A549 (cell line): ENCODE data around the gene EFNA3.

ENCODE experiments used
- EP300 ChIP-seq, 2 experiments: fragments of >200 bp; sonication (Bioruptor Twin); formaldehyde crosslinking; IDR thresholded peaks; 2 replicates in 1 of 2; 3 replicates in 1 of 2; pipeline ENCODE4 v1.6.1; 2016 to 2017
- FOSL2 ChIP-seq, 2 experiments: fragments of 450-650 bp in 1 of 2; fragments of >200 bp in 1 of 2; sonication (Bioruptor Twin) in 1 of 2; formaldehyde crosslinking; IDR thresholded peaks; 2 replicates each; pipeline versions ENCODE4 v1.5.0 to v1.6.1; 2016 to 2020; ENCODE audit warnings: mild to moderate bottlenecking in 1 of 2, moderate library complexity in 1 of 2
- GATA3 ChIP-seq: IDR thresholded peaks from 2 replicates; pipeline ENCODE4 v1.6.1; 2012; ENCODE audit warnings: borderline replicate concordance
- PHF8 ChIP-seq: fragments of 200-600 bp; sonication (generic); IDR thresholded peaks from 2 replicates; pipeline ENCODE4 v1.6.1; 2016; ENCODE audit warnings: low read depth, mild to moderate bottlenecking, antibody characterized with exemption, moderate library complexity, borderline replicate concordance
- POLR2A ChIP-seq: IDR thresholded peaks from 2 replicates; pipeline ENCODE4 v1.6.1; 2012; ENCODE audit warnings: mild to moderate bottlenecking, low read length
- RAD21 ChIP-seq, 2 experiments: fragments of >200 bp in 1 of 2; sonication (Bioruptor Twin) in 1 of 2; formaldehyde crosslinking in 1 of 2; IDR thresholded peaks in 1 of 2; conservative IDR thresholded peaks in 1 of 2; 2 replicates in 1 of 2; 3 replicates in 1 of 2; pipeline ENCODE4 v1.6.1; 2012 to 2018; ENCODE audit warnings: inconsistent platforms in 1 of 2
- ZSCAN20 ChIP-seq: fragments of 250-450 bp; sonication (Bioruptor Pico); IDR thresholded peaks from 2 replicates; pipeline ENCODE4 v1.8.0; 2022; ENCODE audit warnings: mild to moderate bottlenecking, moderate library complexity
- TF ChIP-seq, protein P1 (sequence below): fragments of >200 bp; sonication (Bioruptor Twin); formaldehyde crosslinking; IDR thresholded peaks from 3 replicates; pipeline ENCODE4 v1.5.1; 2016
- TF ChIP-seq, protein P2 (sequence below): fragments of 450-650 bp; IDR thresholded peaks from 2 replicates; pipeline ENCODE4 v1.6.1; 2014; ENCODE audit warnings: antibody characterized with exemption

DNA sequence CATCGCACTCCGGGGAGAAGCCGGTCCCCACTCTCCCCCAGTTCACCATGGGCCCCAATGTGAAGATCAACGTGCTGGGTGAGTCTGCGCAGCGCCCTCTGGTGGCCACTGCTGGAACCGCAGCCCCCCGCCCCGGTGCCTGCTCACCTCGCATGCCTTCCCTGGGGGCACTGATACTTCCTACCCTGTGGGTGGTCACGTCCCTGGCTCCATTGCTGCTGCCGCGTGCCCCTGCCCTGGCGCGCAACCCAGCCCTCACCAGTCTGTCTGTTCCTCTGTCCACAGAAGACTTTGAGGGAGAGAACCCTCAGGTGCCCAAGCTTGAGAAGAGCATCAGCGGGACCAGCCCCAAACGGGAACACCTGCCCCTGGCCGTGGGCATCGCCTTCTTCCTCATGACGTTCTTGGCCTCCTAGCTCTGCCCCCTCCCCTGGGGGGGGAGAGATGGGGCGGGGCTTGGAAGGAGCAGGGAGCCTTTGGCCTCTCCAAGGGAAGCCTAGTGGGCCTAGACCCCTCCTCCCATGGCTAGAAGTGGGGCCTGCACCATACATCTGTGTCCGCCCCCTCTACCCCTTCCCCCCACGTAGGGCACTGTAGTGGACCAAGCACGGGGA lies 7.6 kb downstream of the EFNA3 start:
- TF ChIP-seq, protein P1, sequence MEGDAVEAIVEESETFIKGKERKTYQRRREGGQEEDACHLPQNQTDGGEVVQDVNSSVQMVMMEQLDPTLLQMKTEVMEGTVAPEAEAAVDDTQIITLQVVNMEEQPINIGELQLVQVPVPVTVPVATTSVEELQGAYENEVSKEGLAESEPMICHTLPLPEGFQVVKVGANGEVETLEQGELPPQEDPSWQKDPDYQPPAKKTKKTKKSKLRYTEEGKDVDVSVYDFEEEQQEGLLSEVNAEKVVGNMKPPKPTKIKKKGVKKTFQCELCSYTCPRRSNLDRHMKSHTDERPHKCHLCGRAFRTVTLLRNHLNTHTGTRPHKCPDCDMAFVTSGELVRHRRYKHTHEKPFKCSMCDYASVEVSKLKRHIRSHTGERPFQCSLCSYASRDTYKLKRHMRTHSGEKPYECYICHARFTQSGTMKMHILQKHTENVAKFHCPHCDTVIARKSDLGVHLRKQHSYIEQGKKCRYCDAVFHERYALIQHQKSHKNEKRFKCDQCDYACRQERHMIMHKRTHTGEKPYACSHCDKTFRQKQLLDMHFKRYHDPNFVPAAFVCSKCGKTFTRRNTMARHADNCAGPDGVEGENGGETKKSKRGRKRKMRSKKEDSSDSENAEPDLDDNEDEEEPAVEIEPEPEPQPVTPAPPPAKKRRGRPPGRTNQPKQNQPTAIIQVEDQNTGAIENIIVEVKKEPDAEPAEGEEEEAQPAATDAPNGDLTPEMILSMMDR: peak; percentile 90
- TF ChIP-seq GATA3 (no peak), EP300 (IDR thresholded peaks at IDR 0.05) (no peak), POLR2A (no peak), FOSL2 (IDR thresholded peaks at IDR 0.05) (no peak), FOSL2 (CRISPR knock-in tag; IDR thresholded peaks at IDR 0.05) (no peak), PHF8 (no peak), ZSCAN20 (no peak), RAD21 (conservative IDR thresholded peaks at IDR 0.05 in 1 of 2, IDR thresholded peaks at IDR 0.05 in 1 of 2) (peak; percentile 26 to 39; a peak in 3 of 5 replicates)
- TF ChIP-seq, protein P2, sequence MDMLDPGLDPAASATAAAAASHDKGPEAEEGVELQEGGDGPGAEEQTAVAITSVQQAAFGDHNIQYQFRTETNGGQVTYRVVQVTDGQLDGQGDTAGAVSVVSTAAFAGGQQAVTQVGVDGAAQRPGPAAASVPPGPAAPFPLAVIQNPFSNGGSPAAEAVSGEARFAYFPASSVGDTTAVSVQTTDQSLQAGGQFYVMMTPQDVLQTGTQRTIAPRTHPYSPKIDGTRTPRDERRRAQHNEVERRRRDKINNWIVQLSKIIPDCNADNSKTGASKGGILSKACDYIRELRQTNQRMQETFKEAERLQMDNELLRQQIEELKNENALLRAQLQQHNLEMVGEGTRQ: no peak
